Calu3 (cell line): ENCODE results near the gene LRP8. TPM values are rescaled to one million over a fixed set of nuclear protein-coding genes. Genes with fewer than 3 reads are reported as not detected.

Experiments
- BruUV-seq: library from RNA; stranded (reverse); fragments of 400-500 nt; replicated peaks from 2 replicates; lab custom pipeline; 2021; lab: Mats Ljungman, UMichigan
- CTCF ChIA-PET: fragments of 300-600 bp; sonication (Branson Sonifier 250); formaldehyde crosslinking; loops from one replicate; lab custom pipeline; 2022; ENCODE audit warnings: antibody characterized with exemption; lab: Charles Lee
- DNase-seq: peaks from one replicate; pipeline ENCODE4 v3.0.0; 2022
- H3K27ac Mint-ChIP-seq: one replicate; pipeline ENCODE4 v1.8.0; 2022; ENCODE audit warnings: mixed read lengths; ENCODE audit not compliant: unreplicated experiment
- H3K27me3 Mint-ChIP-seq: one replicate; pipeline ENCODE4 v1.8.0; 2022; ENCODE audit warnings: mixed read lengths; ENCODE audit not compliant: unreplicated experiment
- H3K36me3 Mint-ChIP-seq: one replicate; pipeline ENCODE4 v1.8.0; 2022; ENCODE audit warnings: mild to moderate bottlenecking, moderate library complexity, mixed read lengths; ENCODE audit not compliant: insufficient read depth, unreplicated experiment
- H3K4me1 Mint-ChIP-seq: one replicate; pipeline ENCODE4 v1.8.0; 2022; ENCODE audit warnings: mild to moderate bottlenecking, low read depth, mixed read lengths; ENCODE audit not compliant: unreplicated experiment
- H3K4me3 Mint-ChIP-seq: one replicate; pipeline ENCODE4 v1.8.0; 2022; ENCODE audit warnings: mild to moderate bottlenecking, low read depth, moderate library complexity, mixed read lengths; ENCODE audit not compliant: unreplicated experiment
- H3K9me3 Mint-ChIP-seq: one replicate; pipeline ENCODE4 v1.8.0; 2022; ENCODE audit warnings: low read depth, mixed read lengths; ENCODE audit not compliant: unreplicated experiment
- CTCF ChIP-seq: fragments of 200-600 bp; IDR thresholded peaks from one replicate; pipeline ENCODE4 v1.8.0; 2022; ENCODE audit warnings: antibody characterized with exemption; ENCODE audit not compliant: unreplicated experiment
- intact Hi-C: fragments of 100-400 bp; cut with micrococcal nuclease; formaldehyde crosslinking; loops from one replicate; pipeline ENCODE4 v1.10.0; 2022; ENCODE audit not compliant: unreplicated experiment
- total RNA-seq: library from RNA; stranded (reverse); gene quantifications from 2 replicates; pipeline ENCODE4 v1.2.3, GENCODE V29; 2022

The LRP8 gene
- total RNA-seq, 1 experiment from 2014 or later: 104 TPM

GRCh38 chr1:53362851-53363642, 35.2 kb upstream of the LRP8 start:
- no peaks in the 10 kb centered on the region for H3K9me3 Mint-ChIP-seq
- H3K27ac Mint-ChIP-seq: no peak overlapping the region
- no peaks in the 10 kb centered on the region for H3K4me1 Mint-ChIP-seq
- H3K27me3 Mint-ChIP-seq: peaks cover 77% of the 10 kb centered on the region
- CTCF ChIA-PET: no interaction called here
- BruUV-seq: no TSS peak
- no peak for TF ChIP-seq CTCF
- H3K4me3 Mint-ChIP-seq: no peak overlapping the region
- intact Hi-C loops: no loop called here
- H3K36me3 Mint-ChIP-seq: peaks cover 4% of the 10 kb centered on the region
- DNase-seq: no peak

- no peak for DNase-seq
- Mint-ChIP-seq H3K27me3 (peaks cover 74% of the 10 kb centered on the region), H3K9me3 (no peaks in the 10 kb centered on the region), H3K4me3 (no peak overlapping the region), H3K4me1 (no peaks in the 10 kb centered on the region), H3K36me3 (peaks cover 4% of the 10 kb centered on the region), H3K27ac (no peak overlapping the region)
- BruUV-seq: no TSS peak
- intact Hi-C loops: no loop called here
- TF ChIP-seq CTCF: no peak
- CTCF ChIA-PET: no interaction called here
These were observed 34.4 kb upstream of the LRP8 start for GRCh38 chr1:53362270-53362669.

- CTCF ChIA-PET: no interaction called here
These were observed 33.7 kb upstream of the LRP8 start for GRCh38 chr1:53361541-53361961.

GRCh38 chr1:53359934-53360276, 32.0 kb upstream of the LRP8 start:
- Mint-ChIP-seq H3K27ac (no peak overlapping the region), H3K27me3 (peaks cover 80% of the 10 kb centered on the region), H3K36me3 (peaks cover 4% of the 10 kb centered on the region), H3K9me3 (peaks cover 2% of the 10 kb centered on the region), H3K4me1 (no peaks in the 10 kb centered on the region), H3K4me3 (no peak overlapping the region)
- no peak for DNase-seq
- TF ChIP-seq CTCF: no peak
- CTCF ChIA-PET: no interaction called here
- no TSS peak for BruUV-seq
- intact Hi-C loops: no loop called here

More at GRCh38 chr1:53361541-53361961, 33.7 kb upstream of the LRP8 start:
- no peak for DNase-seq
- Mint-ChIP-seq H3K4me1 (no peaks in the 10 kb centered on the region), H3K27ac (no peak overlapping the region), H3K9me3 (peaks cover 2% of the 10 kb centered on the region), H3K4me3 (no peak overlapping the region), H3K36me3 (peaks cover 4% of the 10 kb centered on the region), H3K27me3 (peaks cover 77% of the 10 kb centered on the region)
- intact Hi-C loops: no loop called here
- no peak for TF ChIP-seq CTCF
- BruUV-seq: no TSS peak
